HG02973 (cell line): ENCODE measurements around the gene CNOT6L.

Experiments used
- ATAC-seq: cut with Tn5 transposase; IDR thresholded peaks from one replicate; pipeline ENCODE4 v1.9.1; 2021; ENCODE audit warnings: moderate library complexity; ENCODE audit not compliant: unreplicated experiment

CNOT6L gene

DNA sequence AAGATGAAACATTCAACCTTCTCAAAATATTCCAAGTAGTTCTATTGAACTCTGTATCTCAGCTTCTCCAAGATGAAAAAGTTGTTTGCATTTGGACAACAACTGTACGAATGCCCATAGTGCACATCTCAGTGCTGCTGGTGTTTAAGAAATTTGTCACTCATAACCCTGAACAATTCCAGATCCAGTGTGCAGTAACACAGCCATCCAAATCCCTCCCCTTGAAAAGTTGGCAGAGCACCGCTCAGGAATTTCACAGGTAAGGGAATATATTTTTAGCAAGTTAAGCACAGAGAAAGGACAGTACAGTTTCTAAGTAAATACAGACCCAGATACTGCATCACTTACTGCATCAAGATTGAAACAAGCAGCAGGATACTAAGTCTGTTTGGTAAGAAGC lies 104.7 kb downstream of the CNOT6L start:
- ATAC-seq: no peak

DNA sequence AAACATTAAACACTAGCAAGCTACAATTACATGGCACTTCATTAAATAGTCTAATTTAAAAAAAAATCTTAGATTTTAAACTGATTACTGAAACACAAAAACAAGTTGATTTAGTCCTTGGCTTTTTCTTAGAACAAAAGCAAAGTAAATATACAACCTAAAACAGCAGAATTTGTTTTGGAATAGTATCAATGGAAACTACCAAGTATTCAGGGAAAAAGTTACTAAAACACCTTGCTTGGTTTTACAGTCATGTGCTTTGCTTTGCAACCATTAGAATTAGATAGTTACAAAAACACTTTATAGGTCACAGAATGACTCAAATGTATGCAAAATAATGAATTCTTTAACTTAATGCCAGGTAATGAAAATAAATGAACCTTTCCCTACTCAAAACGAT lies 105.3 kb downstream of the CNOT6L start:
- no peak for ATAC-seq

DNA sequence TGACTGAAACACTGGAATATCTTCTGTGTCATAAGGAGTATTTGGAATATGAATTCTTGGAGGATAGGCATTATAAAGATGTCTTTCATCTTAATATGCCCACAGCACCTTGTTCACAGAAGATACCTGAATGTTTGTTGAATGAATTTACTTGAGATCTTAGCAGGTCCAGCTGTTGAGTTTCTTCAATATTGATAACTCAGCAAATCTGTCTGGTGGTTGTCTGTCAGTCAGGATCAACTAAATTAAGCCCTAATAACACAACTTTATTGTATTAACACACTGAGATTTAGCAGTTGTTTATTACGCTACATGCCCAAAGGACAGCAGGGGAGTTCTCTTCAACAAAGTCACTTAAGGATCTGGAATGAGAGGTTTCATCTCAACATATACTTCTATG lies 106.5 kb downstream of the CNOT6L start:
- no peak for ATAC-seq

DNA sequence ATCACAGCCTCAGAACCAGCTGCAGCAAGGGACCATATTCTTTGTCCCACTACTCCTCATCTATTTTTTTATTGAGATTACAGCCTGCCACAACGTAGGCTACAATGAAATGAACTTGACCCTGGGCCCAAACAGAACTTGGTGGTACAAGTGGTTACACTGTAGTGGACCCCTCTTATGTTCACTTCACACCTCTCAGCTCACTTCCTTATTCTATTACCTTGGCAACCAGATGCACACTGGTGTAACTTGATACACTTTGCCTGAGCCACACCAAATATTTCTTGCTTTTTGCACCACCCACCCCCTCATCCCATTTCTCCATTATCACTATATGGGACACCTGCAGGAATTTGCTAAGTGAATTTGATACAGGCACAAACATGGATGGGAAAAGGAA lies 107.7 kb downstream of the CNOT6L start:
- ATAC-seq: no peak

DNA sequence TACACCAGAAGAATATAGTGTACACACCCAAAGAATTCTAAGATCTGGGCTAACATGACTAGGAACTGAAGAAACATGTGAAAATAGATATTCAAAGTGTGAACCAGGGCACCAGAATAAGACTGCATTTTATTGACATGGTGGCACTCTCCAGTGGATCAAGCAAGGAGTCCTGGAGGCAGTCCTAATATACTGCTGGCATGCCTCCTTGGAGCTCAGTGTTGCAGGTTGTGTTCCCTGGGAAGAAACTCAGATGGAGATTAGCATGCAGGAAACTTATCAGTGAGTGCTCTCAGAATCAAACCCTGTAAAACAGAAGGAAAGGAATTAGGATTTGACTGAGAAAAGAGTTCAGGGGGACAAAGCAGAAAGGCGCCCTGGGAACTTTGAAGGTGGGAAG lies 108.5 kb downstream of the CNOT6L start:
- ATAC-seq: no peak

DNA sequence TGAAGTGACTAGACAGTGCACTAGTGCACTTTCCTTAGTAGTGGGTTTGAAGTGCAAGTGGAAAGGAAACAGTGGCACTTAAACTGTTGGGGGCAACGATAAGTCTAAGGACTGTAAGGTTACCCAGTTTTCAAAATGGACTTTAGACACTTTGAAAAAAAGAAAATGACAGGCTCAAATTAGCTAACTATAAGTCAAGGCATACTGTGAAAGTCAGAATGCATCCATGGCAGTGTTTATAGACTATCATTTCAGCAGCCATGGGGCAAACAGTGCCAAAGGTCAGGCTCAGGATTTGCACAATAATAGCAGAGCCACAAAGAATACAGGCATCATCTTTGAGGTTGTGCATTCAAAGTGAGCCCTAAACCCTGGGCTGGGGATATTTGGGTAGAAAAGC lies 109.1 kb downstream of the CNOT6L start:
- ATAC-seq: no peak

DNA sequence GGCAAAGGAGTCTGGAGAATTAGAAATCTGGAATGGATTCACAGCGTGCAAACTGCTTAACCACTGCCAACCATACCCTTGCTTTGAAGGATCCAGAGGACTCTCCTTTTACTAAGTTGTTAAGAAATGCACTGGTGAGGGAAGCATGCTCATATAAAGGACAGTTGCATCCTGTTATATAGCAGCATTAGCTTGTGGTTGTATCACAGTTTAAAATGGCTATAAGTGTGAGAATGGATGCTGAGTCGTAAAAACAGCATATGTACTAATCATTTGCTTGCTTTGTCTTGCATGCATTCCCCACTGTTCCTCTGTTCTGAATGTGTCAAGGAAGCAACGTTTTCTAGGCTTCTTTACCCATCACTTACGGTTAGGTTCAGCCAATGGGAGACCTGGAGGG lies 112.5 kb downstream of the CNOT6L start:
- ATAC-seq: no peak

DNA sequence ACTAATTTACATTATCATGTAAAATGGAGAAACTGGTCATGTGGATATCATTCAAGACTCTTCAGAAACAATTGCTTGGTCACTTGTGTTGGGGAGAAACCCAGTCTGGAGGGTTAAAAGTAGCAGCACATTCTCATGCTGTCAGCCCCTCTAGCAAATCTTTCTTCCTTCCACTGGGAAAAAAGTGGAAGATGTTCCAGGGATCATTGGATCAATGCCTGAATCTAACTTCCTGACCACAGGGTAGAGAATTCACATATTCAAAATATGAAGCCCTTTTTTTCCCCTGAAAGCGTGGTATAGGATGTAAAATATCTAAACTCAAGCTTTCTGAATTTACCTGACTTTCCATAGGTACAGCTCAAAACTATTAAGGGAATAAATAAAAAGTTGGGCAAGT lies 115.5 kb downstream of the CNOT6L start:
- ATAC-seq: no peak

DNA sequence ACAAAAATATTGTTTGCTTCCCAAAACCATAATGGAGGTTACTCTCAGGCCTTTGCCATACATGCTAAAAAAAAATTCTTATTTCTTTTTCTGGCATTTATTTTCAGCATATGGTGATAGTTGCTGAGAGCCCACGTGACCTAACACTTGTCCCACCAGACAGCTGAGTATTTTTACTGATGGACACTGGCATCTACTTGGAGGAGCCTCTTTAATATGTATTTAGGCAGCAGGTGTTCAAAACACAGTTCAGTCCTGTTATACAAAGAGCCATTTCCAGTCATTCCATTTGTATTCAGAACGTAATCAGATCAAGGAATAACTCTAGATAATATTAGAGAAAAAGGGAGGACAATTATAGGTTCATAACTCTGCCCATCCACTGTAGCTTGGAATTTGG lies 118.0 kb downstream of the CNOT6L start:
- no peak for ATAC-seq

DNA sequence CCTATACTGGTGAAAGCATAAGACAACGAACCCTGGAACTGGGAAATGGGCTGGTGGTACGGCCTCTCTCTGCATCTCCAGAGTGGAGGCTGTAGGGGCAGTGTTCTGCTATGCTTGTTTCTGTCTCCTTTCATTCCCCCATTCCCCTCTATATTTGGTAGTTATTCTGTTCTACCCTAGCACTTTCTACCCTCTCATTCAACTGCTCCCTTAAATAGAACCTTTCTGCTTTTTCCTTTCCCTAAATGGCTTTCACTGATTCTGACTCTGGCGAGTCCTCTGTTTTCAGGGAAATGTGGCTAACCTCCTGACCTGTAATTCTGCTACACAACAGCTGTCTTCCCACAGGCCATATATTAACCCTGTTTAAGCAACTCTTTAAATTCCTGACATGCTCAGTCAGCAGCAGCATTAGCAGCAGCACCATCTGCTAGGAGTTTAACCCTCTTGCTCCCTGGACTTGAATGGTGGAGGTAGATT lies 119.4 kb downstream of the CNOT6L start:
- no peak for ATAC-seq

DNA sequence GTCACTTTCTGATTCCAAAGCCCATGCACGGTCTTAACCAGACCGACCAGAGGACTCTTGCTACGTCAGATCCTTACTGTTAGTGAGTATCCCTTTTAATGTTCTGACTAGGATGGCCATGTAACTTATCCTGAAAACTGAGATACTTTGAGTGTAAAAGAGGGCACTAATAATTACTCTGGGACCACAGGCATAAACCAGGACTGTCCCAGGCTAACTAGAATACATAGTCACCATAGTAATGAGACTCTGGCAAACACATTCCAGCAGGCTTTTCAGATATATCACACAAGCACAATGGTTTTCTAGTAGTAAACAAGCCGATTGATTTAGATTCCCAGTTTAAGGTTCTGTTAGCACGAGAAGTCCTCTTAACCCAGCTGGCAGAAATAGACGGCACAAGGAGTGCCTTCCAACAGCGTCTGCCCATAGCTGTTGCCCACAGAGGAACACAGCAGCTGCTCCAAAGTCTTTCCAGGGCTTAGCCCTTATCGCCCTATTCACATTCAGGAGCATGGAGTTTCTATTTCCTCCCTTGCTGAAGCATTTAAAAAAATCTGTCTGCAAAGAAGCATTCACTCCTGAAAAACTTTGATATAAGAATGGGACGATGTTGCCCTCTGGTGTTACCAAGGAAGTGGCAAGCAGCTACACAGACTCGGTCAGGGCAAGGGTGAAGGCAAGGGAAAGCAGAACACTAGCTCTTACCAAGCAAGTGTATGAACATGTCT lies 121.1 kb downstream of the CNOT6L start:
- no peak for ATAC-seq

DNA sequence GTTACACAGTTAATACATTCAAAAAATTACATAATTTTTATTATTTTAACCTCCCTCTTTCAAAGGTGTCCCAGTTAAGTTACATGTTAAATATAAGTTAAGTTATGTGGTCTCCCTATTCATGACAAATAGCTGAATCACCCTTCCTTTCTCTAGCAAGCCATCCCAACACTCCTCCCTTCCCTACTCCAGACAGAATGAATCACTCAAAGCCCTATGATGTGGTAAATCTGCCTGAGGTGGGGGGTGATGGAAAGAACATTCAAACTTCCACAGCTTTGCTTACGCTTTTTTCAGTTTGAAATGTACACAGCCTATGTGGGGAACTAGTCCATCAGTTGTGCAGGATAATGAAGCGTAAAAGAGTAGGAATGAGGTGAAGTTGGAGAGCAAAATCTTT lies 123.4 kb downstream of the CNOT6L start:
- no peak for ATAC-seq

DNA sequence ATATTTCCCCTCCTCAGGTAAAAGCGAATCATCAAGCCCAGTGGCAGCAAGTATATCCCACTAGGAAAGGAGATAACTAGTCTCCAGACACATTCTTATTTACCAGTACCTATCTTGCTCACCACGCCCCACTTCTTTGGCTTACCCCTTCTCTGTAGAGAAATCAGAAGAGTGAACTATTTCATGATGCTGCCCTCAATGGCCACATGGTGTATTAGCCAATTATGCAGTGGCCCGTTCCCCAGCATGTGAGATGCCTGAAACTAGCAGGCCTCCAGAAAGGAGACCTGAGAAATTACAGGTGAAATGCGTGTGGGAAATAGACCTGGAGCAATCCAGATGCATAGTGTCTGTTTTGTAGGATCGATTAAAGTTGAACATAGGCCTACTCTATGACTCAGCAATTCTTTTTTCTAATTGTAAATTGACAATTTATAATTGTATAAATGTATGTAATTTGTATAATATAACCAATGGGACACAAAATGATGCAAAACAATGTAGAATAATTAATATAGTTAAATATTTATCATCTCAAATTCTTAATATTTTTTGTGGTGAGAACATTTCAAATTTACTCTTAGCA lies 126.2 kb downstream of the CNOT6L start:
- no peak for ATAC-seq

DNA sequence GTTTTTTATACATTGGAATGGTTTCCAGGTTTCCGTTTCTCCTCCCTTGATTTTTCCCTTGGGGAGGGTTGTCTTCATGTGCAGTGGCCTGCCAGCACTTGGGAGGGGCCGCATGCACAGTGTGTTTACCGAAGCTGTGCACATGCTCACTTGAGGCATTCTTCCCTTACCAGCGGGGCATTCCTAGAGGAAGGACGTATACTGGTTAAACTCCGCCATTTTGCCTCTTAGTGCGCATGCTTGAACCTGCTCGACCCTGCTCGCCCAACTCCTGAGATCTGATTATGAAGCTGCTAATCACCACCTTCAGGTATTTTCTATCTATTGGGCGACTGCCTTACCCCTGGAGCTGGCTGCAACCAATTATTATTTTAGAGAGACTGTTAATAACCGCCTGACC lies 137.4 kb downstream of the CNOT6L start:
- no peak for ATAC-seq

DNA sequence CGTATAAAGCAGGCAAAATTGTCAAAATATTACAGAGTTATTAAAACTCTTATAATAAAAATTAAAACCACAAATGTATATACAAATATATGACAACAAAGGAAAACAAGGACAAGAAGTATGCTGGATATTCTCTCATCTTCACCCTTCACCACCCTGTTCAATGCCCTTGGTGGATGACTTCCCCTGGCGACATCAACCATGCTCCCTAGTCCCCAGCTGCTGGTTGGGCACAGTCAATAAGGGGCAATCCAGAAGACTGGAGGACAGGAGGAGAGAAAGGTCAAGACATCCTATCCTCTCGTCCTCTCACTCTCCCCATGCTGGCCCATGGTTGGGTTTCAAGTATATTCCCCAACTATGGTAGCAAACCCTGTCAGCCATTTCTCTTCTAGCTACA lies 142.3 kb downstream of the CNOT6L start:
- no peak for ATAC-seq

DNA sequence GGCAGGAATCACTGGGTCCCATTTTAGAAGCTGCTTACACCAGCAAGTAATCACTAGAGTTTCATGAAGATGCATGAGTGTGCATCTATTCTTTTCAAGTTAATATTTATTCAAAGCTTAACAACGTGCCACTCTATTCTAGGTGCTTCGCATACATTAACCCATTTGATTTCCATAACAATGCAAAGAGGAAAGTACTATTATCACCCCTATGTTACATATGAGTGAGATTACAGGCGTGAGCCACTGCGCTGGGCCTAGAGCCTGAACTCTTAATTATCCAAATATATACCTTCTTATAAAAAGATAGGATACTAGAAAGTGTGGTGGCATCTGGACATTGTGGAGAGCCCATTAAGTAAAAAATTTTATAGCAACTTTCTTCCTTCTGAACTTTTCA lies 148.1 kb downstream of the CNOT6L start:
- ATAC-seq: no peak

DNA sequence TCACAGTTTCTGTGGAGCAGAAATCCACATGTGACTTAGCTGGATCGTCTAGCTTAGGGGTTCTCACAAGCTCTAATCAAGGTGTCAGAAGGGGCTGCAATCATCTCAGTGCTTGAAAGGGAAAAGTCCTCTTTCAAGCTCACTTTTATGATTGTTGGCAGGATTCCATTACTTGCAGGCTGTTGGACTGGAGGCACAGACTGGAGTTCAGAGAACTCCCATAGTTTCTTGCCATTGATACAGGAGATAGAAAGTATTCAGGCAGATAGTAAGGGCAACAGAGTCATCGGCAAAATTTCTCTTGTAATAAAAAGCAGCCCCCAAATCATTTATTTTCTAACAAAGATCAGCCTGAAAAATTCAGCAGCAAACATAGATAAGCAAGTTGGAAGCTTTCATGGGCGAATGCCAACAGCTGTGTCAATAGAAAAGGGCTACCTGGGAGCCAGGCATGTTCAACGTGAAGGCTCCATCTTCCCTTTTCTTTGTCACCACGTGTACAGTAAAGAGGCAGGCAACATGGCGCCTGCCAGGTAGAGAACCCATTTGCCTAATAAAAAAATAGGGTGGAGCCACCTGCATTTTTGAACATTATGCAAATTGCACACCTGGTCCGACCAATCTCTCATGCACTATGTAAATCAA lies 149.1 kb downstream of the CNOT6L start:
- no peak for ATAC-seq

DNA sequence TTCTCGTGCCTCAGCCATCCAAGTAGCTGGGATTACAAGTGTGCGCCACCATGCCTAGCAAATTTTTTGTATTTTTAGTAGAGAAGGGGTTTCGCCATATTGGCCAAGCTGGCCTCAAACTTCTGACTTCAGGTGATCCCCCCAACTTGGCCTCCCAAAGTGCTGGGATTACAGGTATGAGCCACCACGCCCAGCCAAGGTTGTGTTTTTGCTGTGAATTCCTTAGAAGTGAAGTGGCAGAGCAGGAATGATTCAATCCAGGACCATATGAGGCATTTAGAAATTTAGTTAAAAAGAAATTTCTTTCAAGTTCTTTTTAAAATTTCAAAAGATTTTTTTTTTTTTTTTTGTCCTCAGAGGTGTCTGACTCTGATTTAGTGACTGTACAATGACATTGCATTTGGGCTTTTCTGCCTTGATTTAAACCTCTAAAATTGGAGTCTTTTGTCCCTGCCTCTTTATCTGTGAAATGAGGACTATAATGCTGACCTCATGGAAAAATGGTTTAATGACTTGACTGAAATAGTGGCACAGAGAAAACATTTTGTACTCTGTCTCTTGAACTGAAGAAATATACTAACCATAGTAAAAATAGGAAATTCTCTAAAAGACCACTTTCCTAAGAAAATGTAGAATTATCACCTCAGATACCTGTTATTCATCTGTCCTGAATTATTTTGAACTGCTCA lies 153.6 kb downstream of the CNOT6L start:
- ATAC-seq: no peak
